ENCODE data around the gene GLIS1. TPM values are rescaled to one million over a fixed set of nuclear protein-coding genes. Genes with fewer than 3 reads are reported as not detected.

GLIS1 gene
- total RNA-seq, 1 experiment from 2014 or later = 0.39 TPM

- ChIA-PET CTCF (no interaction called here), RAD21 (ENCODE audit: low non-redundant PET in 1 of 2, low total read pairs in 2 of 2, uncharacterized antibody in 2 of 2, unreplicated experiment in 2 of 2) (no interaction called here), POLR2A (no interaction called here)
- Histone ChIP-seq H3K27ac (ENCODE audit: low read depth, low read length) (no peak overlapping the region), H3K9me3 (ENCODE audit: control insufficient read depth in 1 of 2, insufficient read depth in 1 of 2, low read depth in 1 of 2, low read length in 2 of 2) (no peaks in the 10 kb centered on the region), H3K4me1 (ENCODE audit: control insufficient read depth in 1 of 2, insufficient read depth in 2 of 2, low read length in 2 of 2) (peaks cover 6 to 12% of the 10 kb centered on the region in 2 experiments; a peak in 3 of 4 replicates), H4K20me1 (ENCODE audit: insufficient read depth) (no peaks in the 10 kb centered on the region), H3K9me2 (ENCODE audit: insufficient read depth) (no peaks in the 10 kb centered on the region), H2AFZ (ENCODE audit: low read depth, low read length, poor library complexity, severe bottlenecking) (no peak overlapping the region), H3K27me3 (ENCODE audit: insufficient read depth, low read length) (peaks cover 10% of the 10 kb centered on the region), H3K9ac (ENCODE audit: low read length) (no peak overlapping the region), H3K4me2 (ENCODE audit: low read length) (no peak overlapping the region), H3K4me3 (replicated peaks in 1 of 2; ENCODE audit: low read depth in 1 of 2, low read length in 2 of 2) (no peak overlapping the region), H3K36me3 (ENCODE audit: control insufficient read depth in 1 of 2, insufficient read depth in 2 of 2, low read length in 2 of 2) (no peaks in the 10 kb centered on the region), H3K79me2 (ENCODE audit: insufficient read depth, low read length) (no peaks in the 10 kb centered on the region)
- intact Hi-C loops (cut with micrococcal nuclease) = no loop called here
- no peak for TF ChIP-seq EZH2 (IDR thresholded peaks at IDR 0.05)
- TF ChIP-seq FOSL1 (IDR thresholded peaks at IDR 0.05; ENCODE audit: low read depth) = no peak
- TF ChIP-seq ZFX (IDR thresholded peaks at IDR 0.05) = no peak
- TF ChIP-seq, protein P1, sequence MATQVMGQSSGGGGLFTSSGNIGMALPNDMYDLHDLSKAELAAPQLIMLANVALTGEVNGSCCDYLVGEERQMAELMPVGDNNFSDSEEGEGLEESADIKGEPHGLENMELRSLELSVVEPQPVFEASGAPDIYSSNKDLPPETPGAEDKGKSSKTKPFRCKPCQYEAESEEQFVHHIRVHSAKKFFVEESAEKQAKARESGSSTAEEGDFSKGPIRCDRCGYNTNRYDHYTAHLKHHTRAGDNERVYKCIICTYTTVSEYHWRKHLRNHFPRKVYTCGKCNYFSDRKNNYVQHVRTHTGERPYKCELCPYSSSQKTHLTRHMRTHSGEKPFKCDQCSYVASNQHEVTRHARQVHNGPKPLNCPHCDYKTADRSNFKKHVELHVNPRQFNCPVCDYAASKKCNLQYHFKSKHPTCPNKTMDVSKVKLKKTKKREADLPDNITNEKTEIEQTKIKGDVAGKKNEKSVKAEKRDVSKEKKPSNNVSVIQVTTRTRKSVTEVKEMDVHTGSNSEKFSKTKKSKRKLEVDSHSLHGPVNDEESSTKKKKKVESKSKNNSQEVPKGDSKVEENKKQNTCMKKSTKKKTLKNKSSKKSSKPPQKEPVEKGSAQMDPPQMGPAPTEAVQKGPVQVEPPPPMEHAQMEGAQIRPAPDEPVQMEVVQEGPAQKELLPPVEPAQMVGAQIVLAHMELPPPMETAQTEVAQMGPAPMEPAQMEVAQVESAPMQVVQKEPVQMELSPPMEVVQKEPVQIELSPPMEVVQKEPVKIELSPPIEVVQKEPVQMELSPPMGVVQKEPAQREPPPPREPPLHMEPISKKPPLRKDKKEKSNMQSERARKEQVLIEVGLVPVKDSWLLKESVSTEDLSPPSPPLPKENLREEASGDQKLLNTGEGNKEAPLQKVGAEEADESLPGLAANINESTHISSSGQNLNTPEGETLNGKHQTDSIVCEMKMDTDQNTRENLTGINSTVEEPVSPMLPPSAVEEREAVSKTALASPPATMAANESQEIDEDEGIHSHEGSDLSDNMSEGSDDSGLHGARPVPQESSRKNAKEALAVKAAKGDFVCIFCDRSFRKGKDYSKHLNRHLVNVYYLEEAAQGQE (IDR thresholded peaks at IDR 0.05; ENCODE audit: low read depth) = no peak
- no peak for TF ChIP-seq RAD21 (IDR thresholded peaks at IDR 0.05; ENCODE audit: low read depth)
- no peak for TF ChIP-seq JUND (IDR thresholded peaks at IDR 0.05)
- TF ChIP-seq SRF (IDR thresholded peaks at IDR 0.05; ENCODE audit: low read depth) = no peak
- TF ChIP-seq, protein P2, sequence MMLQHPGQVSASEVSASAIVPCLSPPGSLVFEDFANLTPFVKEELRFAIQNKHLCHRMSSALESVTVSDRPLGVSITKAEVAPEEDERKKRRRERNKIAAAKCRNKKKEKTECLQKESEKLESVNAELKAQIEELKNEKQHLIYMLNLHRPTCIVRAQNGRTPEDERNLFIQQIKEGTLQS (IDR thresholded peaks at IDR 0.05) = no peak
- TF ChIP-seq POLR2A (IDR thresholded peaks at IDR 0.05; ENCODE audit: borderline replicate concordance, extremely low read depth, insufficient read depth, insufficient read length) = no peak
- TF ChIP-seq SIN3A (IDR thresholded peaks at IDR 0.05; ENCODE audit: low read depth) = no peak
- no peak for TF ChIP-seq ZNF274 (IDR thresholded peaks at IDR 0.05; ENCODE audit: low read depth, low read length)
- no peak for TF ChIP-seq CEBPB (IDR thresholded peaks at IDR 0.05; ENCODE audit: low read depth)
- TF ChIP-seq POLR2AphosphoS5 (IDR thresholded peaks at IDR 0.05; ENCODE audit: low read depth, low read length) = no peak
- TF ChIP-seq TCF7L2 (IDR thresholded peaks at IDR 0.05; ENCODE audit: borderline replicate concordance, extremely low read depth, insufficient read depth, insufficient read length) = no peak
- DNase-seq (ENCODE audit: low read depth, low spot score) = no peak
- no TSS peak for BruUV-seq (replicated peaks)
- ATAC-seq = no peak
Observed at GRCh38 chr1:53642215-53642555, 96.8 kb downstream of the GLIS1 start.
